ENCODE results near the gene SNCB.

Gene SNCB

DNA sequence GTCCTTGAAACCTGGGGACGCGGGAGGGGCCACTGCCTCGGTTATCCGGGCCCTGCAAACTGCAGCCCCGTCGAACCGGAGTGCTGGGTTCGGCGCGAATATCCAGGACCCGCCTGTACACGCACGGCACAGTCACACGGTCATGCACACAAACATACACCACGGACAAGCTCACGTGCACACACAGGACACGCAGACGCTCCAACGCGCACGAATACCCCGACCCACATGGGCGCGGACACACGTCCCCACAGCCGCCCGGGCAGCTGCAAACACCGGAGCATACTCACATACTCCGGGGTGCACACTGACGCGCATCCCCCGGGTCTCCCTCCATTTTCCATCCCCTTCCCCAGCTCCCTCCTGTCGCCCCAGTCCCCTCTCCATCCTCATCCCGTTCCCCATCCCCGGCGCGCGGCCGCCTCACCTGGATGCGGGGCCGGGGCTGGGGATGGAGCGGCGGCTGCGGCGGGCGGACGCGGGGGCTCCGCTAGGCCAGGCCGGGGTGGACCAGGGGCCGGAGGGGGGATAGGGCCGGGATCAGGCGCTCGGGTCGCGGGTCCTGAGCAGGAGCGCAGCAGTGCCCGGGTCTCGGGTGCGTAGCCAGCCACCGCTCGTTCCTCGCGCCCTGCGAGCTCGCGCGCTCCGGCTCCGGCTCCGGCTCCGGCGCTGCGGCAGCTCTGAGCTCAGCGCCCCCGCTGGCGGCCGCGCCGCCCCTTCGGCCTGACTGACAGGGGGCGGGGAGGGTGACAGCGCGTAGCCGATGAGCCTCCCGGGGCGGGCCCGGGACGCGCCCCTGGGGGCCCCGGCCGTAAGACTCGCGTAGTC lies at the start of gene SNCB, which contains the start of gene EIF4E1B:
Gene SNCB (minus strand): TSS at position 682 of the 828 bp plus-strand sequence. CDS start 880 bp downstream, outside the sequence.
Gene EIF4E1B (plus strand): TSS at position 823 of the 828 bp plus-strand sequence. CDS start 12,113 bp downstream, outside the sequence.
- DNase-seq (ENCODE audit: low read depth in 2 of 2): no peak

DNA sequence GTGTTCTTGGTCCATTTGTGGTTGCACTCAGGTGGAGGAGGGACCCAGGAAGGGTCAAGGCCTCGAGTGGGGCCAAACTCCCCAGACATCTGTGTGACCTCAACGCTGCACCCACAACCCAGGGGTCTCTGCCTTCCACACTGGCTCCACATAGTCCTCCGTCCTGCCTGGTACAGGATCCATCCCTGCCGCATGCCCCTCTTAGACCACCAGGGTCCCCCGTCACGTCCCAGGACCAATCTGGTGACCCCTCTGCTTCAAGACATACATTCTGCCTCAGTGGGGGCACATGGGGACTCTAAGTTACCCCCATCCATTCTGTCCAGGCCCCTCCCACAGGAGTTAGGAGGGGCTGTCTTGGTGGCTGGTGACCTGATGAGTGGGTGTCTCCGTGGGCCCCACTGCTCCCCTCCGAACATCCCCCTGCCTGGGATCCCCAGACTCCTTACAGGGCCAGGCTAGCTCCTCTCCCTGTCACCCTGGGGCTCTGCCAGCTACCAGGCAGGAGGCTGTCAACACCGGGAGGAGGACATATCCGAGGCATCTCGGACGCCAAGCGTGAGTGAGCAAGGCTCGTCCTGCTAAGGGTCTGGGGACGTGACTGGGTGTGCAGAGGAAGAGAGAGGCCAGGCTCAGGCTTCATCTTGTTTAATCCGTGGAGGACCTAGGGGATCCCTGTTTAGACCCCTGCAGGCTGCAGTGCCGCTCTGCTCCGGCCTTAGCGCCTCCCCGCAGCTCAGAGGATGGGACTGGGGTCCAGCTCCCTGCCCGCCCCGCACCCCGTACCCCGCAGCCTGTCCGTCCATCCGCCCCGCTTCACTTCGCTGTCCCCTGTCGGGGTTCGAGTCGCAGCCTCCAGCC lies 49.3 kb upstream of the SNCB start:
- no peak for DNase-seq (ENCODE audit: low read depth in 2 of 2)

DNA sequence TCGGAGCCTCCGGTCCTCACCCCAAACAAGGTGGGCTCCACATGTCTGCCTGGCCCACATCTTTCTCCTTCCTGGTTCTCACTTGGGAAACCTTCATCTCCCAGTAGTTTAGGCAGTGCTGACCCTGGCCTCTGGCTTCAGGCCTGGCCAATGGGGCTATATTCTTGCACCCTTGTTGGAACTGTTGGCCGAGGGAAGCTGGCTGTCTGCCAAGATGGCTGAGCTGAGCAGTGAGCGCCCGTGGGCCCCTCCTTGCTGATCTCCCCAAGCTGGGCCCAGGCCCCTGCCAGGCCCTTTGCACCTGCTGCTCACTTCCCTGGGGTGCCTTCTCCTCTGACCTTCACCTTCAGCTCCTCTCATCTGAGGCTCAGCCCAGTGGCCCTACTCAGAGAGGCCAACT lies 48.2 kb upstream of the SNCB start:
- DNase-seq (ENCODE audit: low read depth in 2 of 2): no peak

DNA sequence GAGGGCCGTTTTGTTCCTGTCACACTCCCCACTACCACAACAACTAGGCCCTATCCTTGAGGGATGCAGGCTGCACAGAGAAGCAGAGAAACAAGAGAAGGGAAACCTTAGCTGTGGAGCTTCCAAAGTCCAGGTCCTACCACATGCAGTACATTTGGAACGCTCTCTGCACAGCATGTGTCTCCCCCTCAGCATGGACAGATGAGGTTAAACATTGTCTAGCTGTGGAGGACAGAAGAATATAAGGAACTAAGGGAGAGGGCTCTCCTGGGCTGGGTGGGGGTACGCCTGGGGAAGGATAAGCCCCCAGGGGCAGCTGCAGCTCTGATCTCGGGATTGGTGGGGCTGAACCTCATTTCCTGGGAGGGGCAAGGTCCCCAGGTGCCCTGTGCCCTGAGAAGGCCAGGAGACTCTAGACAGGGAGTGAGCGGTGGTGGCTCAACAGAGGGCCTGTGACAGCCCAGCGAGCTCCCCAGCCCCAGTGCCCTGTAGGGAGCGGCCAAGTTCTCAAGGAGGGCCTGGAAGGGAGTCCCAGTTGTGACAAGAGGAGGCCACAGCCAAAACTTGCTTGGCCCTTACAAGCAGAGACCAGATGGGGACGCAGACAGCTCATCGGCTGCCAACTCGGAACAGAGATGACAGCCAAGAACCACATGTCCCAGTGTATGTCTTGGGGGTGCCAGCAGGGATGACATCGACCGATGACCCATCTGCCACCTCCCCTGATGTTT lies 47.0 kb upstream of the SNCB start:
- no peak for DNase-seq (ENCODE audit: low read depth in 2 of 2)

DNA sequence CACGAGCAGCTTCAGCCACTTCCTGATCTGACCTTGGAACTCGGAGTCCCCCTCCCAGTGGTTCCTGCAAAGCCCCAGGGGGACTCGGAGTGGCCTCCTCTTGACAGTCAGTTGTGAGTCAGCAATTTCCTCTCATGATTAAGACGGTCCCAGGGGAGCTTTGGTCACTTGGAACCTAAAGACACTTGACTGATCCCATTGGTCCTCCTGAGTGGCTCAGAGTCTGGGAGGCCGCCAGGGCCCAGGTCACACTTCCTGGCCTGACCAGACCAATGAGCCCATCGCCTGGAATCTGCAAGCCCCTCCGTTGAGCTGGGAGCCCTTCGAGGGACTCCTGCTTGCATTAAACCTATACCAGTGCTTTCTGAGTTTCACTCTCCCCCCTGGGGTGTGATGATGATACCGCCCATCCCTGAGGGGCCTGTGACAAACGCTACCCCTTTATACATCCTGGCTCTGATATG lies 46.1 kb upstream of the SNCB start:
- DNase-seq (ENCODE audit: low read depth in 2 of 2): no peak

DNA sequence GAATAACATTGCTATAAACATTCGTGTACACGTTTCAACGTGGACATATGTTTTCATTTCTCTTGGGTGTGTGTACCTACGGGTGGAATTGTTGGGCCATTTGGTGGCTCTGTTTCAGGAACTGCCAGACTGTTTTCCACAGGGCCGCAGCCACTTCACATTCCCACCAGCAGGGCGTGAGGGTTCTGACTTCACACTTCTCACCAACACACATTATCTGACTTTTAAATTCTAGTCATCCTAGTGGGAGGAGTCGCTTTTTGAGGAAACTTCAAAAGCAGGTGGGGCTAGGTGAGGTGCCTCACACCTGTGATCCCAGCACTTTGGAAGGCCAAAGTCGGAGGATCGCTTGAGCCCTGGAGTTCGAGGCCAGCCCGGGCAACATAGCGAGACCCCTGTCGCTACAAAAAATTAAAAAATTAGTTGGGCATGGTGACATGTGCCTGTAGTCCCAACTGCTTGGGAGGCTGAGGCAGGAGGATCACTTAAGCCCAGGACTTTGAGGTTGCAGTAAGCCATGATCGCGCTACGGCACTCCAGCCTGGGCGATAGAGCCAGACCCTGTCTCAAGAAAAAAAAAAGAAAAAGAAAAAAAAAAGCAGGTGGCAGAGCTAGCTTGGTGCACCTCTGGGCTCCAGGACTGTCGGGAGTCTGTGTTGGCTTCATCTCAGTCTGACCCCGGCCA lies 45.5 kb upstream of the SNCB start:
- DNase-seq (ENCODE audit: low read depth in 2 of 2): no peak

DNA sequence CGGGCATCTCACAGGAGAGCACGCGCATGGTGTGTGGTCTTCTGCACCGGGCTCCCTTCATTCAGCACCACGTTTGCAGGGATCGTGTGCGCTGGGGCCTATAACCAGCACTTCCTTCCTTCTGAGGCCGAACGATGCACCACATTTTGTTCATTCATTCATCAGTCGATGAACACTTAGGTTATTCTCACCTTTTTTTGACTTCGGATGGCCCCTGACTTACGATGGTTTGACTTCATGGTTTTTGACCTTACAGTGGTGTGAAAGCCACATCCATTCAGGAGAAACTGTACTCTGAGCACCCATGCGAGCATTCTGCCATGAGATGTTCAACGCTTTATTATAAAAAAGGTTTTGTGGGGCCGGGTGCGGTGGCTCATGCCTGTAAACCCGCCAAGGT lies 44.5 kb upstream of the SNCB start:
- no peak for DNase-seq (ENCODE audit: low read depth in 2 of 2)

DNA sequence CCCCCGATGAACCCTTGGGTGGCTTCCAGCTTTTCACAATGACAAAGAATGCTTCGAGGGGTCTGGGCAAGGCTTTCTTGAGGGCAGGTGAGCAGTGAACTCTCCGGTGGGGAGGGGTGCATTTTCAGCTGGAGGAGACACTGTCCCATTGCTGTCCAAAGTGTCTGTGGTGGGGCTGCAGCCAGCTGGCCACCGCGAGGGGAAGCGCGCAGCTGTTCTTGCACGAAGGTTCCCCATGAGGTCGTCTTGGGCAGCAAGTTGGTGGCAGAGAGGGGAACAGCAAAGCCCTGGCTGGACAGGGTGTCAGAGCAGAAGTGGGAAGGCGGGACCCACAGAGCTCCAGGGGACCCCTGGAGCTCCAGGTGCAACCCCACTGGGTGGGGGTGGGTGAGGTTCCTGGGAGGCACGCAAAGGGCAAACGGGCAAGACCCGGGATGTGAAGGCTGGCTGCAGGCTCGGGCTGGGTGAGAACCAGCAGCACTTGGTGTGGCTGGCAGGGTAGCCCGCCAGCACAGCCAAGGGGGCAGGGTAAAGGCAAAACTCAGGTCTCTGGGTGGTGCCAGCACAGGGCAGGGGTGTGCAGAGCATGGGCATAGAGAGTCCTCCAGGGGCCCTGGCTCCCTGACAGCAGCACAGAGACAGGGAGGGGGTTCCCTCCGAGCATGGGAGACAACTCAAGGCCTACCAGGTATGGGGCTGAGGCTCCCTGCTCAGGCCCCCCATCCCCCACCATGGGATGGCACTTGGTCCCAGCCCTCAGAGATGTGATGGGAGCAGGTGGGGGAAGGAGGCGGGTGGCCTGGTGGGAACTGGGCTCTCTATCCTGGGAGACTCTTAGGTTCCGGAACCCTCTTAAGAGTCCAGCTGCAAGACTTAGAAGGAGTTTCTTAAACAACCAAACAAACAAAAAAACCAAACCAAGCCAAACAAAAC lies 43.6 kb upstream of the SNCB start:
- DNase-seq (ENCODE audit: low read depth in 2 of 2): no peak

DNA sequence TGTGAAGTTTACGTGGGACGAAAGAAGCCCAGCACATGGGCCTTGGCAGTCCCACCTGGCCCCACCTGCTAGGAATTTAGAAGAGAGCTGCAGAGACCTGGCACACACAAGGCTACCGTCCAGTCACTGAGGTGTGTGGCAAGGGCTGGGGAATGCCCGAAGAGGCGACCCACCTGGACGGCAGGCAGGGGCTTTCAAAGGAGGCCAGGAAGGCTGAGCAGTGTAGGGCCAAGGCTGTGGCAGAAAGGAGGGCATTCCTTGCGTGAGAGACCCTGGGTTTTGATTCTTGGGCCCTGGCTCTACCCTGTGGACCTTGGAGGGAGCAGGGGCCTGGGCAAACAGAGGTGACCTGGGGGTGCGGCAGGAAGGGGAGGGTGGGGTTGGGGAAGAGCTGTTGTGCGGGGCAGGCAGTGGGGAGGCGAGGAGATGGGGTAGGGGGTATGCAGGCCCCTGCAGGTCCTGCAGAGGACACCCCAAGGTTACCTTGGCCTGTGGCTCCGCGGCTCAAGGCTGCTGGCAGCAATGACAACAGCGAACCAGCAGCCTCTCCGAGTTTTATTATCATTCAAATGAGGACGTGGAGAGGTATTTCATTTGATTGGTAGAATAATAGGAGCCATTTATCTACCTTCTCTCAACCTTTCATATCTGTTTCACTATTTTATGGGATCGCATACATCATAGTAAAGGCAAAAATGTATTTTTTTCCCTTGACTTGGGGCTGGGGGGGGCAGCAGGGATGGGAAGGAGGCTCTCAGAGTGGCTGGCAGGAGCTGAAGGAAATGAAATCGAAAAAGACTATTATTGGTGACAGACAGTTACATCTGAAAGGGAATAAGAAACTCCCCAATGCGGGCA lies 41.8 kb upstream of the SNCB start:
- no peak for DNase-seq (ENCODE audit: low read depth in 2 of 2)

DNA sequence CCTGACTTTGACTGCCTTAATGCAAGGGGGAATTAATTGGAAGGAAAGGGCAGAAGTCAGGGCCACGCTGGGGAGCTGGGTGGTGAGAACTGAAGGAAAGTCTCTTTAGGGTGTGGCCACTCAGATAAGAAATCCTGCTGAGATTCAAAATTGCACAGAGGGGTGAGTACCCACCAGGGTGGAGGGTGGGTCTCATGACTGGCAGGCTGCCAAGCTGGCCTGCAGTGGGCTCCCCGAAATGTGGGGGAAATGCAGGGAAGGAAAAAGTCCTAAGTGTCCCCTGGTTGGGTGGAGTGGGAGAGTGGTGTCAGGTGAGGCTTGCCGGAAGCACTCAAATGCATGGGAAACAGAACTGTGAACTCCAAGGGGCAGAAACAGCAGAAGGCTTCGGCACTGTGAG lies 41.1 kb upstream of the SNCB start:
- no peak for DNase-seq (ENCODE audit: low read depth in 2 of 2)

DNA sequence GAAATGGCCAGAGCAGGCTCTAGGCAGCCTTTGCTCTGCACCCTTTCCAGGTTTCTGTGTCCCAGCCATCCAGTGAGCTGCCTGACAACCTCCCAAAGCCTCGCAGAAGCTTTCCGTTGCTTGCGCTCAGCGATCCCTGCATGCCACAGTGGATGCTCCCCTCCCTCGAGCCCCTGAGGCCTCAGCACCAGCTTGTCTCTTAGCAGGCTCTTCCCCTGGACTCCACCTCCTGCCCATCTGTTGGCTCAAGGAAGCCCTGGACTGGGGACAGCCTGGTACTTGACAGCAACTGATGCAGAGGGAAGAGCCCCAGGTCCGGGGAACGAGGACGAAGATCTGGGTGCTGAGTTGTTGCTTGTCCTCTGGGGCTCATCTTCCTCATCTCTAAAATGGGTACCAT lies 40.1 kb upstream of the SNCB start:
- no peak for DNase-seq (ENCODE audit: low read depth in 2 of 2)

DNA sequence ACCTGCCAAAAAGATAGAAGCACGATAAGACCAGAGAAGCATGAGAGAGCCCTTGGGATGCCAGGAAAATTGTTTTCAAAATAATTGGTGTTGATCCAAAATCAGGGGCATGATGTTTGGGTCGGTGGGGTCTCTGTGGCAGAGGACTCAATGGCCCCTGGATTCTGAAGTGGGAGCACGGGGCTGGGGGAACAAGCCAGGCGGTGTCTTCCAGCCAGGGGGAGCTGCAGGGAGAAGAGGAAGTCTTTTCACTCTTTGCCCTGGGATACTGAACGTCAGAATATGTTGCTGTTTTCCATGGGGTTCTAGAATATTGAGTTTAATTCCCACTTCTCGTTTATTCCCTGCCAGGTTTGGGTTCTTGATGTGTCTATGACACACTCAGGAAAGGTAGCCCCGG lies 37.3 kb upstream of the SNCB start:
- DNase-seq (ENCODE audit: low read depth in 2 of 2): no peak

DNA sequence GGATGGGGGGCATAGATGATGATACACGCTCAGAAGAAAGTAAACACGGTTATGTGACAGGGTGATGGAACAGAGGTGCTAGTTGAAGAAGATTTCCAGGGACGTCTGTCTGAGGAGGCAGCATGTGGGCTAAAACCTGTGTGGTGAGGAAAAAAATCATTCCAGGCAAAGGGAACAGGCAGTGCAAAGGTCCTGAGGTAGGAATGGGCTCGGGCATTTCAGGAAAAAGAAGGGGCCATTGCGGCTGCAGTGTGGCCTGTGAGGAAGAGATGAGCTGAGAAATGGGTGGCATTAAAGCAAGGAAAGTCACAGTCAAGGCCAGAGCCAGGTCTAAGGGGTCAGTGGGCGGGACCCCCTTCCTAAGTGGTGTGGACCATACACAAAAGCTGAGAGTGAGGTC lies 35.2 kb upstream of the SNCB start:
- no peak for DNase-seq (ENCODE audit: low read depth in 2 of 2)

DNA sequence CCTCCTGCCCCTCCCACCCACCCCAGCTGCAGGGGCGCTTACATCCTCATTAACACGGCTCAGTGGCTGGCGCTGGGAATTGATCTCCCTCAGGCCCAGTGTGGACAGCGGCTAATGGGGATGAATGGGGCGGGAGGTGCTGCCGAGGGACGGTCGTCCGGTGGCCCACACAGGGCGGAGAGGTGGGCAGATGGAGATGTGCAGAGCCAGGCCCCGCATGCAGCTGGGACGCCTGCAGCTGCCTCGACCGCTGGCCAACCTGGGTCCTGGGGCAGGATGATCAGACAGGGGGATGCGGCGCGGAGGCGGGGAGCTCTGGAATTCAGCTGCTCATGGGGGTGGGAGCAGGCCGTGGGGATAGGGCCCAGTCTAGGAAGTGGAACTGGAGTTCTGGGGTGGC lies 34.6 kb upstream of the SNCB start:
- no peak for DNase-seq (ENCODE audit: low read depth in 2 of 2)

DNA sequence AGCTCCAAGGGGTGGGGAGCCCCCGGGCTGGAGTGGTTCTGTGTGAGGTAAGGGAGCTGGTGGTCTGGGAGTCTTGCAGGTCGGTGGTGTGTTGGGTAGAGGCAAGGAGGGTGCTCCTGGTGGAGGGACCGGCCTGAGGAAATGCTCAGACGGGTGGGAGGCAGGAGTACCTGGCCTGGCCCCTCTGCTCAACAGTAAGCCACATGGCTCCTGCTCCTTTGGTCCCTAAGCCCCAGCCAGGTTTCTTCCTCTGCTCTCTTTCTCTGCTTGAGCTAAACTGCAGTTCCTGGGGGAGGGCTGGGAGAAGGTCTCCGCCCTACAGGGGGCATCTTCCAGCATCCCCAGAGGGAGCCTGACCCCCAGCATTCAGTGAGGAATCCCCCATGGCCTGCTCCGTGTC lies 34.1 kb upstream of the SNCB start:
- no peak for DNase-seq (ENCODE audit: low read depth in 2 of 2)

DNA sequence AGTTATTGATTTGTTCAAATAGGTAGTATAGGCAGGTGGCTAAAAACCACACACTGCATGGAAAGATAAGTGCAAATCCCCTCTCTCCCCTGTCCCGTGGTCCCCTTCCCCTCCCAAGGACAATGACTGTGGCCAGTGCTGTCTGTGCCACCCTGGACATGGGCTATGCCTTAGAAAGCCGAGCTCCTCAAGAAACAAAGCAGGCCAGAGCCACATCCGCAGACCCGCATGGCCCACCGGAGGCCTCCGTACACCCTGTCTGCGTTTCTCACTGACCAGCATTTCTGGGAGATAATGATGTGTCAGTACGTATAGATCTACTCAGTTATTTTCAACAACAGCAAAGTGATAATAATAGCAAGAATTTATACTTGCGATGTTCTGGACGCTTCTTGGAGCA lies 33.2 kb upstream of the SNCB start:
- DNase-seq (ENCODE audit: low read depth in 2 of 2): no peak

DNA sequence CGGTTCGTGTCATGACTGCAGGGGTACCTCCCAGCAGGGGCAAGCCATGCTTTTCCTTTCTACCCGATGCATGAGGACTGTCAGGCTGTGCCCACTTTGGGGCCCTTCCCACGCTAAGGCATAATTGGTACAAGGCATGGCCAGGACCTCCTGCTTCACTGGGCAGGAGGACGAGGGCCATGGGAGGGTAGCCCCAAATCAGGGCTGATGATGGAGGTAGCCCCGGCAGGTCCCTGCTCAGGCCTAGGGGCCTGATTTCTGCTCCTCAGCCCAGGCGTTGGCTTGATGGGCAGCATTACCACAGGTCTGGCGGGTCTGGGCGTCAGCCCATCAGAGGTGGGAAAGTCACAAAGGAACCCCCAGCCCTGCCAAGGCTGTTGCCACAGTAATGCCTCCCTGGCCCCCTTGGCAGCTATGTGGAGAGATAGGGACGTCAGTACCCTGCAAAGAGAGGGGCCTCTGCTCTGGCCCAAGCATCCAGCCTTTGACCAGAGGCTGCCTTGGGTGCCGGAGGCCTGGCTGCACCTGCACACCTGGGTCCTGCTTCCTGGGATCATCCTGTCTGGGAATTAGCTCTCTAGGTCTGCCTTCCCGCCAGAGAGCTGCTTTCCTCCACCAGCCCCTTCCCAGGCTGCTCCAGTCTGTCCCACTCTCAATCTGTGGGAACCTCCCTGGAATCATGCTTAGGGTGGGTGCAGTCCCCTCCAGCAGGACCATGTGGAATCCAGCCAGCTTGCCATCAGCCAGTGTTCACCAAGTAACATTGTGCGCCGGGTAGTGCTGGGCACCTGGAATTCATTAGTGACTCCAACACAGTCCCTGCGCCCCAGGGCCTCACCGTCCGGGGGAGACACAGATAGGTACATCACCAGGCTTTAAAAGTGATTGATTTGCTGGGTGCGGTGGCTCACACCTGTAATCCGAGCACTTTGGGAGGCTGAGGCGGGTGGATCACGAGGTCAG lies 32.3 kb upstream of the SNCB start:
- no peak for DNase-seq (ENCODE audit: low read depth in 2 of 2)

DNA sequence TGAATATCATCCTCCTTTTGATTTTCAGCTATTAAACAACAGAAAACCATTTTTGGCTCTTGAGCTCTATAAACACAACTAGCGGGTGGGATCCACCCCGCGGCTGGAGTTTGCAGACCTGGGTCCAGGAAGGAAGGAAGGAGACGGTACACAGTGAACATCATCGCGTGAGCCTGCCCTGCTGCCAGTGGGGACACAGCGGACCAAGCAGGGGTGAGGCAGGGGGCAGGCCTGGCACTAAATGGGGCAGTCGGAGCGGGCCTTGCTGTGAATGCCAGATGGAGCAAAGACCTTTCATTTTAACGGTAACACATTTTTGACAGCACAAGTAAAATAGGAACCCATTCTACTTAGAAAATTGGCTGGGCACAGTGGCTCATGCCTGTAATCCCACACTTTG lies 31.3 kb upstream of the SNCB start:
- no peak for DNase-seq (ENCODE audit: low read depth in 2 of 2)
